VCaP (cell line): Measurements from ENCODE around the gene DGKZ.

ENCODE experiments used
- H3K27ac ChIP-seq: fragments of 450-650 bp; 2 replicates; pipeline ENCODE4 v1.5.1; 2017
- TF ChIP-seq, protein P1 (sequence below): fragments of 450-650 bp; conservative IDR thresholded peaks from 2 replicates; pipeline ENCODE4 v1.5.1; 2017; ENCODE audit warnings: mild to moderate bottlenecking, moderate library complexity

The DGKZ gene

GRCh38 chr11:46315783-46316563 lies 31.3 kb upstream of the DGKZ start:
- TF ChIP-seq, protein P1, sequence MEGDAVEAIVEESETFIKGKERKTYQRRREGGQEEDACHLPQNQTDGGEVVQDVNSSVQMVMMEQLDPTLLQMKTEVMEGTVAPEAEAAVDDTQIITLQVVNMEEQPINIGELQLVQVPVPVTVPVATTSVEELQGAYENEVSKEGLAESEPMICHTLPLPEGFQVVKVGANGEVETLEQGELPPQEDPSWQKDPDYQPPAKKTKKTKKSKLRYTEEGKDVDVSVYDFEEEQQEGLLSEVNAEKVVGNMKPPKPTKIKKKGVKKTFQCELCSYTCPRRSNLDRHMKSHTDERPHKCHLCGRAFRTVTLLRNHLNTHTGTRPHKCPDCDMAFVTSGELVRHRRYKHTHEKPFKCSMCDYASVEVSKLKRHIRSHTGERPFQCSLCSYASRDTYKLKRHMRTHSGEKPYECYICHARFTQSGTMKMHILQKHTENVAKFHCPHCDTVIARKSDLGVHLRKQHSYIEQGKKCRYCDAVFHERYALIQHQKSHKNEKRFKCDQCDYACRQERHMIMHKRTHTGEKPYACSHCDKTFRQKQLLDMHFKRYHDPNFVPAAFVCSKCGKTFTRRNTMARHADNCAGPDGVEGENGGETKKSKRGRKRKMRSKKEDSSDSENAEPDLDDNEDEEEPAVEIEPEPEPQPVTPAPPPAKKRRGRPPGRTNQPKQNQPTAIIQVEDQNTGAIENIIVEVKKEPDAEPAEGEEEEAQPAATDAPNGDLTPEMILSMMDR = no peak
- no peak overlapping the region for H3K27ac ChIP-seq

DNA sequence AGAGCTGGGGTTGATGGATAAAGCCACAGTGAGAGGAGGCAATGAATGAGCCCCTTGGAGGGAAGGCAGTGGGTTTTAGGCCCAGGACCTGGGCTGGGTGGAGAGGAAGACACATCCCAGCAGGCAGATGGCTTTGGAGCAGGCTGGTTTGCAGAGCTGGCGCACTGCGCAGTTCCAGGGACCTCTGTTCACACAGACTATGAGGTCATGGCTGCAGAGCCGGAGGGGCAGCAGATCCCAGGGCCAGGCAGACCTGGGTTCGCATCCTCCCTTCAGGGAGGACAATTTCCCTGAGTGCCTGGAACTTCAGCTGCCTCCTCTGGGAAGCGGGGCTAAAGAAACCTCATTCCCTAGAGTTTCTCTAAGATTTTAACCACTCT lies 28.2 kb upstream of the DGKZ start:
- H3K27ac ChIP-seq = no peak overlapping the region
- TF ChIP-seq, protein P1 = no peak

DNA sequence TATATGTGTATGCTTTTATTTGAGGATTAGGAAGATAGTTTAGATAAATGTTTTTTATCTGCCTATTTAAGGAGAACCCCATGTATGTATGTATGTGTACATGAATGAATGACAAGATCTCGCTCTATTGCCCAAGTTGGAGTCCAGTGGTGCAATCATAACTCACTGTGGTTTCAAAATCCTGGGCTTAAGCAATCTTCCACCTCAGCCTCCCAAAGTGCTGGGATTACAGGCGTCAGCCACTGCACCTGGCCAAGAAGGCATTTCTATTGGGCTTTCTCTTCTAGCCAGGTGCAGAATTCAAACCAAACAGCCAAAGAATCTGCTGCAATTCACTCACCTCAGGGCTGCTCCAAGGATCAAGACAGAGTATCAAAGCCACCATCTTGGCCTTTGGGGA lies 25.5 kb upstream of the DGKZ start:
- H3K27ac ChIP-seq = no peak overlapping the region
- TF ChIP-seq, protein P1 = no peak

DNA sequence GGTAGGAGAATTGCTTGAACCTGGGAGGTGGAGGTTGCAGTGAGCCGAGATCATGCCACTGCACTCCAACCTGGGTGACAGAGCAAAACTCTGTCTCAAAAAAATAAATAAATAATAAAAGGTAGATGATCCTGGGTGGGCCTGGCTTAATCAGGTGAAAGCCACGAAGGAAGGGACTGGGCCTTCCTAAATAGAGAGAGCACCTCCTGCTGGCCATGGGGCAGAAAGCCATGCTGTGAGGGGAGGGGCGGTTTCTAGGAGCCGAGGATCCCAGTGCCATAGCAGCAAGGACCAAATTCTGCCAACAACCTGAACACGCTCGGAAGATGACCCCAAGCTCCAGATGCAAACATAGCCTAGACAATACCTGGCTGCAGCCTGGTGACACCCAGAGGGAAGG lies 24.5 kb upstream of the DGKZ start:
- TF ChIP-seq, protein P1 = no peak
- H3K27ac ChIP-seq = no peak overlapping the region

GRCh38 chr11:46326813-46327416 lies 20.3 kb upstream of the DGKZ start:
- no peak overlapping the region for H3K27ac ChIP-seq
- TF ChIP-seq, protein P1 = no peak

- no peak overlapping the region for H3K27ac ChIP-seq
- TF ChIP-seq, protein P1 = no peak
These were observed 19.4 kb upstream of the DGKZ start for GRCh38 chr11:46327829-46328228.

GRCh38 chr11:46330154-46330553 lies 17.1 kb upstream of the DGKZ start:
- H3K27ac ChIP-seq = no peak overlapping the region
- TF ChIP-seq, protein P1 = no peak
